H1 (cell line): ENCODE results near the gene TCF4. TPM values are rescaled to one million over a fixed set of nuclear protein-coding genes. Genes with fewer than 3 reads are reported as not detected.

Experiments used
- CHD2 ChIP-seq: IDR thresholded peaks from 2 replicates; pipeline ENCODE4 v1.6.1; 2012; ENCODE audit warnings: low read length, improper control_type of control experiment
- CTBP2 ChIP-seq: IDR thresholded peaks from 2 replicates; pipeline ENCODE4 v1.7.0; 2011; ENCODE audit warnings: borderline replicate concordance, mild to moderate bottlenecking, moderate library complexity, mixed read lengths, low read length; ENCODE audit not compliant: insufficient read depth, insufficient read length
- FOSL1 ChIP-seq: IDR thresholded peaks from 2 replicates; pipeline ENCODE4 v1.6.1; 2011; ENCODE audit warnings: mild to moderate bottlenecking, low read depth, low read length, moderate library complexity; ENCODE audit not compliant: insufficient read depth
- JUN ChIP-seq: IDR thresholded peaks from 2 replicates; pipeline ENCODE4 v1.6.1; 2011; ENCODE audit warnings: low read depth, mild to moderate bottlenecking, improper control_type of control experiment, low read length
- RNF2 ChIP-seq: fragments of 200-900, 300-1000 bp; sonication (generic); IDR thresholded peaks from 2 replicates; pipeline ENCODE4 v1.7.1; 2016; ENCODE audit warnings: borderline replicate concordance, low read depth, mild to moderate bottlenecking, antibody characterized with exemption, low read length; ENCODE audit not compliant: poor library complexity, severe bottlenecking; ENCODE audit errors: missing control alignments
- SIN3A ChIP-seq, 2 experiments: IDR thresholded peaks in 1 of 2; conservative IDR thresholded peaks in 1 of 2; 2 replicates each; pipeline ENCODE4 v1.6.1; 2011 to 2012; ENCODE audit warnings: low read length in 2 of 2, improper control_type of control experiment in 1 of 2, low read depth in 1 of 2, mild to moderate bottlenecking in 1 of 2
- TAF1 ChIP-seq: IDR thresholded peaks from 2 replicates; pipeline ENCODE4 v1.6.1; 2011; ENCODE audit warnings: mild to moderate bottlenecking, low read depth, low read length
- polyA plus RNA-seq, 7 experiments: library from polyadenylated mRNA; depleted of rRNA in 3 of 7; stranded (reverse) in 5 of 7; unstranded in 2 of 7; fragments of >200 nt in 5 of 7; fragments of 200-250 nt in 2 of 7; gene quantifications; 1 replicate in 5 of 7; 2 replicates in 1 of 7; 4 replicates in 1 of 7; pipeline versions ENCODE4 v1.2.1 to v1.2.3, GENCODE V29; 2011 to 2013; ENCODE audit warnings: missing spikeins in 2 of 7, mixed read lengths in 2 of 7
- total RNA-seq: library from RNA; stranded (reverse); fragmentation: NEBNext Ultra II Directional; extraction: Animal tissue kit (Norgen Biotek cat#: 25700); gene quantifications from 2 replicates; pipeline ENCODE4 v1.2.1, GENCODE V29; 2021
- TF ChIP-seq, protein P1 (sequence below): fragments of 300-600 bp; sonication (generic); IDR thresholded peaks from 2 replicates; pipeline ENCODE4 v1.7.1; 2012; ENCODE audit warnings: low read length, moderate library complexity, mild to moderate bottlenecking, inconsistent platforms; ENCODE audit not compliant: insufficient replicate concordance
- TF ChIP-seq, protein P2 (sequence below): IDR thresholded peaks from 2 replicates; pipeline ENCODE4 v1.6.1; 2012; ENCODE audit warnings: inconsistent platforms
- TF ChIP-seq, protein P3 (sequence below): IDR thresholded peaks from 2 replicates; pipeline ENCODE4 v1.6.1; 2012; ENCODE audit warnings: inconsistent platforms

The TCF4 gene
- total and polyA plus RNA-seq, 2 of the 8 experiments (the other 6 are each of a cell fraction or from before 2014, with no cell fraction given) = 59.3 to 118 TPM

DNA sequence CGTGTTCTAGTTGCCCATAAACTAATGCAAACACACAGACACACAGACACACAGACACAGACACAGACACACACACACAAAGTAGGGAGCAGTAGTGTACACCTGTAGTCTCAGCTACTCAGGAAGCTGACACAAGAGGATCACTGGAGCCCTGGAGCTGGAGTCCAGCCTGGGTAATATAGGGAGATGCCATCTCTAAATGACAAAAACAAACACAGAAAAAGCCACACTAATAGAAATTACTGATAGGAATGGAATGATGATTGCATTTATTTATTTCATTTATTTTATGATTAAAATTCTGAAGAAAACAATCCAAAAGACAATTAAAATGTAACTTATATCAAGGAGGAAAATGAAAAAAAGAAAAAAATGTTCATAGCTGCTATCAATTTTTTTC, 30.8 kb downstream of the TCF4 start (continued):
- TF ChIP-seq, protein P1, sequence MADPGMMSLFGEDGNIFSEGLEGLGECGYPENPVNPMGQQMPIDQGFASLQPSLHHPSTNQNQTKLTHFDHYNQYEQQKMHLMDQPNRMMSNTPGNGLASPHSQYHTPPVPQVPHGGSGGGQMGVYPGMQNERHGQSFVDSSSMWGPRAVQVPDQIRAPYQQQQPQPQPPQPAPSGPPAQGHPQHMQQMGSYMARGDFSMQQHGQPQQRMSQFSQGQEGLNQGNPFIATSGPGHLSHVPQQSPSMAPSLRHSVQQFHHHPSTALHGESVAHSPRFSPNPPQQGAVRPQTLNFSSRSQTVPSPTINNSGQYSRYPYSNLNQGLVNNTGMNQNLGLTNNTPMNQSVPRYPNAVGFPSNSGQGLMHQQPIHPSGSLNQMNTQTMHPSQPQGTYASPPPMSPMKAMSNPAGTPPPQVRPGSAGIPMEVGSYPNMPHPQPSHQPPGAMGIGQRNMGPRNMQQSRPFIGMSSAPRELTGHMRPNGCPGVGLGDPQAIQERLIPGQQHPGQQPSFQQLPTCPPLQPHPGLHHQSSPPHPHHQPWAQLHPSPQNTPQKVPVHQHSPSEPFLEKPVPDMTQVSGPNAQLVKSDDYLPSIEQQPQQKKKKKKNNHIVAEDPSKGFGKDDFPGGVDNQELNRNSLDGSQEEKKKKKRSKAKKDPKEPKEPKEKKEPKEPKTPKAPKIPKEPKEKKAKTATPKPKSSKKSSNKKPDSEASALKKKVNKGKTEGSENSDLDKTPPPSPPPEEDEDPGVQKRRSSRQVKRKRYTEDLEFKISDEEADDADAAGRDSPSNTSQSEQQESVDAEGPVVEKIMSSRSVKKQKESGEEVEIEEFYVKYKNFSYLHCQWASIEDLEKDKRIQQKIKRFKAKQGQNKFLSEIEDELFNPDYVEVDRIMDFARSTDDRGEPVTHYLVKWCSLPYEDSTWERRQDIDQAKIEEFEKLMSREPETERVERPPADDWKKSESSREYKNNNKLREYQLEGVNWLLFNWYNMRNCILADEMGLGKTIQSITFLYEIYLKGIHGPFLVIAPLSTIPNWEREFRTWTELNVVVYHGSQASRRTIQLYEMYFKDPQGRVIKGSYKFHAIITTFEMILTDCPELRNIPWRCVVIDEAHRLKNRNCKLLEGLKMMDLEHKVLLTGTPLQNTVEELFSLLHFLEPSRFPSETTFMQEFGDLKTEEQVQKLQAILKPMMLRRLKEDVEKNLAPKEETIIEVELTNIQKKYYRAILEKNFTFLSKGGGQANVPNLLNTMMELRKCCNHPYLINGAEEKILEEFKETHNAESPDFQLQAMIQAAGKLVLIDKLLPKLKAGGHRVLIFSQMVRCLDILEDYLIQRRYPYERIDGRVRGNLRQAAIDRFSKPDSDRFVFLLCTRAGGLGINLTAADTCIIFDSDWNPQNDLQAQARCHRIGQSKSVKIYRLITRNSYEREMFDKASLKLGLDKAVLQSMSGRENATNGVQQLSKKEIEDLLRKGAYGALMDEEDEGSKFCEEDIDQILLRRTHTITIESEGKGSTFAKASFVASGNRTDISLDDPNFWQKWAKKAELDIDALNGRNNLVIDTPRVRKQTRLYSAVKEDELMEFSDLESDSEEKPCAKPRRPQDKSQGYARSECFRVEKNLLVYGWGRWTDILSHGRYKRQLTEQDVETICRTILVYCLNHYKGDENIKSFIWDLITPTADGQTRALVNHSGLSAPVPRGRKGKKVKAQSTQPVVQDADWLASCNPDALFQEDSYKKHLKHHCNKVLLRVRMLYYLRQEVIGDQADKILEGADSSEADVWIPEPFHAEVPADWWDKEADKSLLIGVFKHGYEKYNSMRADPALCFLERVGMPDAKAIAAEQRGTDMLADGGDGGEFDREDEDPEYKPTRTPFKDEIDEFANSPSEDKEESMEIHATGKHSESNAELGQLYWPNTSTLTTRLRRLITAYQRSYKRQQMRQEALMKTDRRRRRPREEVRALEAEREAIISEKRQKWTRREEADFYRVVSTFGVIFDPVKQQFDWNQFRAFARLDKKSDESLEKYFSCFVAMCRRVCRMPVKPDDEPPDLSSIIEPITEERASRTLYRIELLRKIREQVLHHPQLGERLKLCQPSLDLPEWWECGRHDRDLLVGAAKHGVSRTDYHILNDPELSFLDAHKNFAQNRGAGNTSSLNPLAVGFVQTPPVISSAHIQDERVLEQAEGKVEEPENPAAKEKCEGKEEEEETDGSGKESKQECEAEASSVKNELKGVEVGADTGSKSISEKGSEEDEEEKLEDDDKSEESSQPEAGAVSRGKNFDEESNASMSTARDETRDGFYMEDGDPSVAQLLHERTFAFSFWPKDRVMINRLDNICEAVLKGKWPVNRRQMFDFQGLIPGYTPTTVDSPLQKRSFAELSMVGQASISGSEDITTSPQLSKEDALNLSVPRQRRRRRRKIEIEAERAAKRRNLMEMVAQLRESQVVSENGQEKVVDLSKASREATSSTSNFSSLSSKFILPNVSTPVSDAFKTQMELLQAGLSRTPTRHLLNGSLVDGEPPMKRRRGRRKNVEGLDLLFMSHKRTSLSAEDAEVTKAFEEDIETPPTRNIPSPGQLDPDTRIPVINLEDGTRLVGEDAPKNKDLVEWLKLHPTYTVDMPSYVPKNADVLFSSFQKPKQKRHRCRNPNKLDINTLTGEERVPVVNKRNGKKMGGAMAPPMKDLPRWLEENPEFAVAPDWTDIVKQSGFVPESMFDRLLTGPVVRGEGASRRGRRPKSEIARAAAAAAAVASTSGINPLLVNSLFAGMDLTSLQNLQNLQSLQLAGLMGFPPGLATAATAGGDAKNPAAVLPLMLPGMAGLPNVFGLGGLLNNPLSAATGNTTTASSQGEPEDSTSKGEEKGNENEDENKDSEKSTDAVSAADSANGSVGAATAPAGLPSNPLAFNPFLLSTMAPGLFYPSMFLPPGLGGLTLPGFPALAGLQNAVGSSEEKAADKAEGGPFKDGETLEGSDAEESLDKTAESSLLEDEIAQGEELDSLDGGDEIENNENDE = no peak
- TF ChIP-seq RNF2 = no peak
- TF ChIP-seq, protein P2, sequence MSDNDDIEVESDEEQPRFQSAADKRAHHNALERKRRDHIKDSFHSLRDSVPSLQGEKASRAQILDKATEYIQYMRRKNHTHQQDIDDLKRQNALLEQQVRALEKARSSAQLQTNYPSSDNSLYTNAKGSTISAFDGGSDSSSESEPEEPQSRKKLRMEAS = no peak
- TF ChIP-seq FOSL1 = no peak
- TF ChIP-seq, protein P3, sequence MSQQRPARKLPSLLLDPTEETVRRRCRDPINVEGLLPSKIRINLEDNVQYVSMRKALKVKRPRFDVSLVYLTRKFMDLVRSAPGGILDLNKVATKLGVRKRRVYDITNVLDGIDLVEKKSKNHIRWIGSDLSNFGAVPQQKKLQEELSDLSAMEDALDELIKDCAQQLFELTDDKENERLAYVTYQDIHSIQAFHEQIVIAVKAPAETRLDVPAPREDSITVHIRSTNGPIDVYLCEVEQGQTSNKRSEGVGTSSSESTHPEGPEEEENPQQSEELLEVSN = no peak
- TF ChIP-seq CTBP2 = no peak
- TF ChIP-seq JUN = no peak
- no peak for TF ChIP-seq CHD2
- TF ChIP-seq TAF1 = no peak
- no peak for TF ChIP-seq SIN3A (conservative IDR thresholded peaks at IDR 0.05 in 1 of 2, IDR thresholded peaks at IDR 0.05 in 1 of 2; ENCODE audit: low read depth in 1 of 2, low read length in 2 of 2)
- TF ChIP-seq, all 59 proteins: peak for 0
